Smooth muscle cell (in vitro differentiated cells): ENCODE results near the gene CMTM2. TPM values are rescaled to one million over a fixed set of nuclear protein-coding genes. Genes with fewer than 3 reads are reported as not detected.
"Not testable (repeated sequence)": the region's sequence is repeated elsewhere in the genome, so short reads cannot be mapped to it uniquely, and the experiment has no call there.

Experiments
- DNase-seq: peaks from one replicate; lab custom pipeline; 2025; ENCODE audit not compliant: unreplicated experiment; lab: John Stamatoyannopoulos, UW
- H2AFZ ChIP-seq: fragments of 200-600 bp; sonication (generic); 2 replicates; pipeline ENCODE4 v1.6.0; 2016; ENCODE audit warnings: antibody characterized with exemption, low read depth, mild to moderate bottlenecking
- H3F3A ChIP-seq: fragments of 200-600 bp; sonication (generic); 2 replicates; pipeline ENCODE4 v1.6.0; 2017; ENCODE audit warnings: antibody characterized with exemption, low read depth
- H3K27ac ChIP-seq: fragments of 200-600 bp; sonication (generic); 2 replicates; pipeline ENCODE4 v1.5.1; 2016; ENCODE audit warnings: low read depth, mild to moderate bottlenecking
- H3K27me3 ChIP-seq: fragments of 200-600 bp; sonication (generic); 2 replicates; pipeline ENCODE4 v1.6.1; 2016; ENCODE audit warnings: low read depth, mild to moderate bottlenecking
- H3K36me3 ChIP-seq: fragments of 200-600 bp; sonication (generic); 2 replicates; pipeline ENCODE4 v1.5.1; 2016; ENCODE audit warnings: low read depth
- H3K4me1 ChIP-seq: fragments of 200-600 bp; sonication (generic); 2 replicates; pipeline ENCODE4 v1.5.1; 2016; ENCODE audit warnings: low read depth
- H3K4me2 ChIP-seq: fragments of 200-600 bp; sonication (generic); 2 replicates; pipeline ENCODE4 v1.6.0; 2016; ENCODE audit warnings: mild to moderate bottlenecking
- H3K4me3 ChIP-seq: fragments of 200-600 bp; sonication (generic); 2 replicates; pipeline ENCODE4 v1.5.1; 2016; ENCODE audit warnings: mild to moderate bottlenecking
- H3K79me2 ChIP-seq: fragments of 200-600 bp; sonication (generic); 2 replicates; pipeline ENCODE4 v1.6.0; 2016; ENCODE audit warnings: low read depth, mild to moderate bottlenecking
- H3K9ac ChIP-seq: fragments of 200-600 bp; sonication (generic); 2 replicates; pipeline ENCODE4 v1.6.0; 2016; ENCODE audit warnings: low read depth
- H3K9me3 ChIP-seq: fragments of 200-600 bp; sonication (generic); replicated peaks from 2 replicates; pipeline ENCODE4 v1.5.1; 2016; ENCODE audit warnings: low read depth
- H4K20me1 ChIP-seq: fragments of 200-600 bp; sonication (generic); 2 replicates; pipeline ENCODE4 v1.6.0; 2016; ENCODE audit warnings: low read depth
- WGBS: methylation state at CpG from one replicate; pipeline ENCODE4 v1.1.7; 2016; ENCODE audit warnings: low lambda C conversion rate; 5-methylcytosine and 5-hydroxymethylcytosine counted together
- polyA plus RNA-seq: library from polyadenylated mRNA; unstranded; fragments of >200 nt; fragmentation: Nextera tagmentation; extraction: Ambion mirVana; gene quantifications from 2 replicates; pipeline ENCODE4 v1.2.1, GENCODE V29; 2016
- total RNA-seq: library from RNA; depleted of rRNA; stranded (reverse); fragments of >200 nt; gene quantifications from 2 replicates; pipeline ENCODE4 v1.2.3, GENCODE V29; 2014
- TF ChIP-seq, protein P1 (sequence below): fragments of 200-600 bp; sonication (generic); IDR thresholded peaks from 2 replicates; pipeline ENCODE4 v1.5.1; 2017; ENCODE audit warnings: borderline replicate concordance, mild to moderate bottlenecking, antibody characterized with exemption; ENCODE audit not compliant: insufficient read depth, poor library complexity, severe bottlenecking

Gene CMTM2
- total and polyA plus RNA-seq, 2 experiments from 2014 or later = not detected

DNA sequence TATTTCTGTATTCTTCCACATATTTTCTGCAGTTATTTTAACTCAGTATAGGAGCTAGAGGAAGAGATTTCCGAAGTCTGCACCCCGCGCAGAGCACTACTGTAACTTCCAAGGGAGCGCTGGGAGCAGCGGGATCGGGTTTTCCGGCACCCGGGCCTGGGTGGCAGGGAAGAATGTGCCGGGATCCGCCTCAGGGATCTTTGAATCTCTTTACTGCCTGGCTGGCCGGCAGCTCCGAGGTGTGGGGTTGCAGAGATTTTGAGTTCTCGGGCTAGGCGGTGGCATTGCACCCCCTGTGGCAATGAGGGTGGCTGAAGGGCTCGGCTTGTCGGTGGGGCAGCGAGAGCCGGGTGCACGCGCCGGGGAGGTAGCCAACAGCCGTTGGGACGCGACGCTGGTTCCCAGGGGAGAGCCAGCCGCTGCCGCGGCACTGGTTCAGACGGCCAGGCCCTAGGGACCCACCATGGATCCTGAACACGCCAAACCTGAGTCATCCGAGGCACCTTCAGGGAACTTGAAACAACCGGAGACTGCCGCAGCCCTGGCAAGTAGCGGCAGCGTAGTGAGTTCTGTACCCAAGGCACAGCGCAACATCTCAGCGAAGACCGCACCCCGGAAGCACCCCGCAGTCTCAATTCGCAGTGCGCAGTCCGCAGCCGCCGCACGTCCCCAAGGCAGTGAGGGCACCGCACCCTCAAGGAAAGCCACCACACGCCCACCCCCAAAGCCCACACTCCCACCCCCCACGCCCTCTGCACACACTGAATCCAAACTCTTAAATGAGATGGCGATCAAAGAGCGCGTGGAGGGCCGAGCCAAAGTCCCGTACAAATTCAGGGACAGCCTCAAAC, 13.0 kb upstream of the CMTM2 start, which contains the start of gene CMTM1:
CMTM1 (plus strand) TSS at position 389 of the 851 bp plus-strand sequence; CDS start at position 464, 75 bp downstream.
- Histone ChIP-seq H4K20me1 (no peaks in the 10 kb centered on the region), H3K4me2 (no peak within 1 kb of the TSS), H3K4me3 (no peak within 1 kb of the TSS), H3K9ac (no peak within 1 kb of the TSS), H3K27me3 (no peaks in the 10 kb centered on the region), H3K9me3 (no peaks in the 10 kb centered on the region), H2AFZ (no peak within 1 kb of the TSS), H3K27ac (no peak within 1 kb of the TSS), H3K36me3 (no peaks in the 10 kb centered on the region), H3K4me1 (peaks cover 11% of the 10 kb centered on the region), H3K79me2 (no peaks in the 10 kb centered on the region), H3F3A (peaks cover 15% of the 10 kb centered on the region)
- TF ChIP-seq, protein P1, sequence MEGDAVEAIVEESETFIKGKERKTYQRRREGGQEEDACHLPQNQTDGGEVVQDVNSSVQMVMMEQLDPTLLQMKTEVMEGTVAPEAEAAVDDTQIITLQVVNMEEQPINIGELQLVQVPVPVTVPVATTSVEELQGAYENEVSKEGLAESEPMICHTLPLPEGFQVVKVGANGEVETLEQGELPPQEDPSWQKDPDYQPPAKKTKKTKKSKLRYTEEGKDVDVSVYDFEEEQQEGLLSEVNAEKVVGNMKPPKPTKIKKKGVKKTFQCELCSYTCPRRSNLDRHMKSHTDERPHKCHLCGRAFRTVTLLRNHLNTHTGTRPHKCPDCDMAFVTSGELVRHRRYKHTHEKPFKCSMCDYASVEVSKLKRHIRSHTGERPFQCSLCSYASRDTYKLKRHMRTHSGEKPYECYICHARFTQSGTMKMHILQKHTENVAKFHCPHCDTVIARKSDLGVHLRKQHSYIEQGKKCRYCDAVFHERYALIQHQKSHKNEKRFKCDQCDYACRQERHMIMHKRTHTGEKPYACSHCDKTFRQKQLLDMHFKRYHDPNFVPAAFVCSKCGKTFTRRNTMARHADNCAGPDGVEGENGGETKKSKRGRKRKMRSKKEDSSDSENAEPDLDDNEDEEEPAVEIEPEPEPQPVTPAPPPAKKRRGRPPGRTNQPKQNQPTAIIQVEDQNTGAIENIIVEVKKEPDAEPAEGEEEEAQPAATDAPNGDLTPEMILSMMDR = no peak
- no peak for DNase-seq
- WGBS = 96% methylated on average over 54 of the region's 54 CpGs

GRCh38 chr16:66567270-66567669, 12.0 kb upstream of the CMTM2 start:
- not testable (repeated sequence) for H3K27ac ChIP-seq, H3K36me3 ChIP-seq, H4K20me1 ChIP-seq, H3K79me2 ChIP-seq, H3K9me3 ChIP-seq, DNase-seq, H3K4me2 ChIP-seq, H3K27me3 ChIP-seq, H2AFZ ChIP-seq, H3K4me3 ChIP-seq, H3K9ac ChIP-seq
- H3K4me1 ChIP-seq = peaks cover 11% of the 10 kb centered on the region
- 95% methylated on average over 3 of the region's 3 CpGs for WGBS
- H3F3A ChIP-seq = peaks cover 15% of the 10 kb centered on the region

- Histone ChIP-seq H3K27ac (peak overlapping the region; percentile 79), H2AFZ (no peak overlapping the region), H3K9ac (no peak overlapping the region), H3K36me3 (no peaks in the 10 kb centered on the region), H3K79me2 (no peaks in the 10 kb centered on the region), H3K9me3 (no peaks in the 10 kb centered on the region), H4K20me1 (no peaks in the 10 kb centered on the region), H3K4me1 (peaks cover 11% of the 10 kb centered on the region), H3K27me3 (no peaks in the 10 kb centered on the region), H3K4me2 (peak overlapping the region; percentile 59), H3K4me3 (no peak overlapping the region), H3F3A (peaks cover 15% of the 10 kb centered on the region)
- WGBS = 92% methylated on average over 2 of the region's 2 CpGs
- no peak for DNase-seq
- TF ChIP-seq, protein P1 = no peak
These were observed 10.9 kb upstream of the CMTM2 start for GRCh38 chr16:66568355-66568754.

DNA sequence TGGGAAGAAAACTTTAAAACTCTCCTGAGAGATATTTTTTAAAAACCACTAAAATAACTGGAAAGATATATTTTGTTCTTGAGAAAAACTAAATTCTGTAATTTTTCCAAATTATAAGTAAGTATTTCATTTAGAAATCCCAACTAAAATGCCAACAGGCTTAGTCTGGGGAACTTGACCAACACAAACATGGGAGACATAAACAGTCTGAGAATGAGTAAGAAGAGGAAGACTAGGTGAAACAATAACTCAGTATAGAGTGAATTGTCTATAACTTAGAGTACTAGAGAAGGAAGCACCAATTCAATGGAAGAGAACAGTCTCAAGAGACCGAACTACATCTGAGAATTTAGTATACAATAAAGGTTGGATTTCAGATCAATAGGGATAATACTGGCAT, 10.1 kb upstream of the CMTM2 start:
- no peaks in the 10 kb centered on the region for H3K36me3 ChIP-seq
- H3K9ac ChIP-seq = no peak overlapping the region
- TF ChIP-seq, protein P1 = no peak
- DNase-seq = no peak
- H3K4me3 ChIP-seq = no peak overlapping the region
- H3F3A ChIP-seq = peaks cover 15% of the 10 kb centered on the region
- H3K9me3 ChIP-seq = no peaks in the 10 kb centered on the region
- H3K4me1 ChIP-seq = peaks cover 11% of the 10 kb centered on the region
- peak overlapping the region; percentile 79 for H3K27ac ChIP-seq
- WGBS = 96% methylated on average over 1 of the region's 1 CpG
- H4K20me1 ChIP-seq = no peaks in the 10 kb centered on the region
- no peaks in the 10 kb centered on the region for H3K27me3 ChIP-seq
- H3K79me2 ChIP-seq = no peaks in the 10 kb centered on the region
- H3K4me2 ChIP-seq = peak overlapping the region; percentile 59
- no peak overlapping the region for H2AFZ ChIP-seq
